B cell (primary cell): ENCODE measurements around the gene DOCK6.

ENCODE experiments used
- CTCF ChIP-seq: fragments of 200-600 bp; IDR thresholded peaks from one replicate; pipeline ENCODE4 v1.8.0; 2022; ENCODE audit warnings: antibody characterized with exemption, mild to moderate bottlenecking
- EZH2 ChIP-seq: IDR thresholded peaks from 2 replicates; pipeline ENCODE4 v1.6.1; 2012; ENCODE audit warnings: borderline replicate concordance, low read depth, mild to moderate bottlenecking, moderate library complexity, low read length; ENCODE audit not compliant: insufficient read depth, poor library complexity, severe bottlenecking

DNA sequence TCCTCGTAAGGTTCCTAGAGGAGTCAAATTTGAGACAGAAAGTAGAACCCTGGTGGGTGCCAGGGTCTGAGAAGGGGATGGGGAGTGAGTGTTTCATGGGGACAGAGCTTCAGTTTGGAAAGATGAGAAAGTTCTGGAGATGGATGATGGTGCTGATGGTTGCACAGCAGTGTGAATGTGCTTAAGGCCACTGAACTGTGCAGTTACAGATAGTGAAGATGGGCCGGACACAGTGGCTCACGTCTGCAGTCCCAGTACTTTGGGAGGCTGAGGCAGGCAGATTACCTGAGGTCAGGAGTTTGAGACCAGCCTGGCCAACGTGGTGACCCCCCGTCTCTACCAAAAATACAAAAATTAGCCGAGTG lies 107.7 kb downstream of the DOCK6 start:
- TF ChIP-seq CTCF = no peak
- TF ChIP-seq EZH2 = no peak
